Bronchial epithelial cell (primary cell): ENCODE measurements around the gene OR7C1. TPM values are rescaled to one million over a fixed set of nuclear protein-coding genes. Genes with fewer than 3 reads are reported as not detected.

Source experiments
- DNase-seq: peaks from one replicate; pipeline ENCODE4 v3.0.0-alpha.2; 2010; ENCODE audit warnings: low read depth
- FAIRE-seq: peaks from 2 replicates; lab custom pipeline; 2011; peaks lifted over from hg19 to GRCh38; lab: Jason Lieb, UNC
- H3K27me3 ChIP-seq: 2 replicates; pipeline ENCODE4 v1.5.1; 2011; ENCODE audit warnings: low read length; ENCODE audit not compliant: control insufficient read depth, insufficient read depth
- H3K36me3 ChIP-seq: 2 replicates; pipeline ENCODE4 v1.5.1; 2011; ENCODE audit warnings: low read length; ENCODE audit not compliant: control insufficient read depth, insufficient read depth
- H3K4me3 ChIP-seq: 2 replicates; pipeline ENCODE4 v1.5.1; 2011; ENCODE audit warnings: mild to moderate bottlenecking, low read depth, low read length, control low read depth
- CTCF ChIP-seq: IDR thresholded peaks from 2 replicates; pipeline ENCODE4 v1.5.1; 2011; ENCODE audit warnings: mild to moderate bottlenecking, moderate library complexity, low read length, control low read depth, inconsistent platforms; ENCODE audit not compliant: insufficient read depth, severe bottlenecking
- total RNA-seq: library from RNA; depleted of rRNA; stranded (reverse); fragments of >200 nt; gene quantifications from 2 replicates; pipeline ENCODE4 v1.2.1, GENCODE V29; 2014

The OR7C1 gene
- total RNA-seq, 1 donor from 2014 or later, result not detected

- H3K4me3 ChIP-seq, result no peak overlapping the region
- FAIRE-seq (no peak), DNase-seq (no peak)
- H3K36me3 ChIP-seq, result no peaks in the 10 kb centered on the region
- no peaks in the 10 kb centered on the region for H3K27me3 ChIP-seq
- no peak for TF ChIP-seq CTCF
Observed at GRCh38 chr19:14843169-14843568, 8.2 kb upstream of the OR7C1 start.

- no peaks in the 10 kb centered on the region for H3K27me3 ChIP-seq
- no peak for TF ChIP-seq CTCF
- DNase-seq (no peak), FAIRE-seq (no peak)
- H3K4me3 ChIP-seq, result no peak overlapping the region
- H3K36me3 ChIP-seq, result no peaks in the 10 kb centered on the region
Observed at GRCh38 chr19:14840206-14840605, 5.2 kb upstream of the OR7C1 start.

GRCh38 chr19:14837391-14837790 is 2.4 kb upstream of the OR7C1 start:
- FAIRE-seq (no peak), DNase-seq (no peak)
- no peak overlapping the region for H3K4me3 ChIP-seq
- TF ChIP-seq CTCF, result no peak
- no peaks in the 10 kb centered on the region for H3K36me3 ChIP-seq
- no peaks in the 10 kb centered on the region for H3K27me3 ChIP-seq

- Histone ChIP-seq H3K4me3 (no peak overlapping the region), H3K36me3 (no peaks in the 10 kb centered on the region), H3K27me3 (no peaks in the 10 kb centered on the region)
- no peak for FAIRE-seq
- no peak for TF ChIP-seq CTCF
- DNase-seq, result no peak
Observed at GRCh38 chr19:14830702-14831101, 4.3 kb downstream of the OR7C1 start.

- DNase-seq, result peak; percentile 68
- no peak for TF ChIP-seq CTCF
- no peak overlapping the region for H3K4me3 ChIP-seq
Observed at GRCh38 chr19:14826006-14826405, 9.0 kb downstream of the OR7C1 start.

GRCh38 chr19:14821937-14822336 is 13.0 kb downstream of the OR7C1 start:
- H3K36me3 ChIP-seq, result no peaks in the 10 kb centered on the region
- TF ChIP-seq CTCF, result no peak
- no peaks in the 10 kb centered on the region for H3K27me3 ChIP-seq
- FAIRE-seq (no peak), DNase-seq (no peak)
- no peak overlapping the region for H3K4me3 ChIP-seq

More at GRCh38 chr19:14826006-14826405, 9.0 kb downstream of the OR7C1 start:
- Histone ChIP-seq H3K27me3 (no peaks in the 10 kb centered on the region), H3K36me3 (no peaks in the 10 kb centered on the region)
- FAIRE-seq, result no peak
